Upper lobe of left lung (tissue), 6 donors: Measurements from ENCODE around the gene LGI4. TPM values are rescaled to one million over a fixed set of nuclear protein-coding genes. Genes with fewer than 3 reads are reported as not detected.

Experiments
- ATAC-seq, 2 donors: fragments of 200-7000 bp; cut with Tn5 transposase; one replicate each; pipeline ENCODE4 v1.9.1; 2022; ENCODE audit warnings: mild to moderate bottlenecking in 2 of 2, moderate library complexity in 2 of 2; ENCODE audit not compliant: low FRiP score in 2 of 2
- DNase-seq, 2 donors: peaks; one replicate each; pipeline ENCODE4 v3.0.0-alpha.2; 2019 to 2020
- H3K27ac ChIP-seq, 4 donors: fragments of 200-600 bp; sonication (generic); one replicate each; pipeline ENCODE4 v1.5.1; 2016 to 2019
- H3K27me3 ChIP-seq, 4 donors: fragments of 200-600 bp; sonication (generic); one replicate each; pipeline ENCODE4 v1.5.1; 2017 to 2019
- H3K36me3 ChIP-seq, 4 donors: fragments of 200-600 bp; sonication (generic); one replicate each; pipeline ENCODE4 v1.5.1; 2016 to 2019
- H3K4me1 ChIP-seq, 4 donors: fragments of 200-600 bp; sonication (generic); one replicate each; pipeline ENCODE4 v1.5.1; 2018 to 2019
- H3K4me3 ChIP-seq, 4 donors: fragments of 200-600 bp; sonication (generic); one replicate each; pipeline ENCODE4 v1.5.1; 2017 to 2019; ENCODE audit warnings: mild to moderate bottlenecking in 2 of 4, moderate library complexity in 1 of 4
- H3K9me3 ChIP-seq, 4 donors: fragments of 200-600 bp; sonication (generic); one replicate each; pipeline ENCODE4 v1.5.1; 2018 to 2019
- EP300 ChIP-seq, 4 donors: sonication (generic); formaldehyde crosslinking; IDR thresholded peaks; one replicate each; pipeline ENCODE4 v1.5.1; 2017; ENCODE audit warnings: antibody characterized with exemption in 4 of 4, control low read depth in 2 of 4
- POLR2A ChIP-seq, 4 donors: fragments of 450-650 bp; IDR thresholded peaks; one replicate each; pipeline ENCODE4 v1.5.1; 2016 to 2017; ENCODE audit warnings: antibody characterized with exemption in 4 of 4, mild to moderate bottlenecking in 2 of 4
- POLR2AphosphoS5 ChIP-seq, 2 donors: sonication (generic); formaldehyde crosslinking; IDR thresholded peaks; one replicate each; pipeline ENCODE4 v1.5.1; 2017; ENCODE audit warnings: antibody characterized with exemption in 2 of 2
- WGBS, 2 donors: methylation state at CpG; one replicate each; pipeline ENCODE4 v1.1.5; 2017 to 2018; 5-methylcytosine and 5-hydroxymethylcytosine counted together
- total RNA-seq, 6 donors: library from RNA; depleted of rRNA in 4 of 6; stranded (reverse); fragments of >200 nt in 4 of 6; gene quantifications; one replicate each; pipeline versions ENCODE4 v1.1.0 to v1.2.1, GENCODE V29; 2016 to 2021
- TF ChIP-seq, protein P1 (sequence below), 6 experiments: fragments of 450-650 bp in 4 of 6; fragments of 200-600 bp in 2 of 6; sonication (generic) in 2 of 6; IDR thresholded peaks; one replicate each; pipeline ENCODE4 v1.5.1; 2016 to 2019; ENCODE audit warnings: antibody characterized with exemption in 6 of 6
- donor health status: DM: no; HTN: no; CAD: no; lungs with moderate emphysema.
- donor health status: DM: no; HTN: yes; CAD: no; lungs with severe emphysema.

Gene LGI4
- total RNA-seq, 6 donors from 2014 or later: 3.3 to 25.3 (median 7.1) TPM

- 56 to 58% methylated on average over 5 to 7 of the region's 7 CpGs for WGBS, 2 donors
- Histone ChIP-seq H3K4me3 (no peak overlapping the region), H3K27me3 (no peaks in the 10 kb centered on the region), H3K9me3 (no peaks in the 10 kb centered on the region), H3K27ac (peak overlapping the region in 2 of 4 donors; percentile 41 to 45), H3K4me1 (peaks cover 19 to 58% (median 36%) of the 10 kb centered on the region in 4 donors), H3K36me3 (peaks cover 0 to 4% (median 0%) of the 10 kb centered on the region in 4 donors)
- ATAC-seq: peak in 1 of 2 donors; percentile 67
- no peak for DNase-seq
- TF ChIP-seq EP300 (IDR thresholded peaks at IDR 0.05): no peak
- TF ChIP-seq POLR2A (IDR thresholded peaks at IDR 0.05): no peak
- no peak for TF ChIP-seq POLR2AphosphoS5 (IDR thresholded peaks at IDR 0.05)
- TF ChIP-seq, protein P1, sequence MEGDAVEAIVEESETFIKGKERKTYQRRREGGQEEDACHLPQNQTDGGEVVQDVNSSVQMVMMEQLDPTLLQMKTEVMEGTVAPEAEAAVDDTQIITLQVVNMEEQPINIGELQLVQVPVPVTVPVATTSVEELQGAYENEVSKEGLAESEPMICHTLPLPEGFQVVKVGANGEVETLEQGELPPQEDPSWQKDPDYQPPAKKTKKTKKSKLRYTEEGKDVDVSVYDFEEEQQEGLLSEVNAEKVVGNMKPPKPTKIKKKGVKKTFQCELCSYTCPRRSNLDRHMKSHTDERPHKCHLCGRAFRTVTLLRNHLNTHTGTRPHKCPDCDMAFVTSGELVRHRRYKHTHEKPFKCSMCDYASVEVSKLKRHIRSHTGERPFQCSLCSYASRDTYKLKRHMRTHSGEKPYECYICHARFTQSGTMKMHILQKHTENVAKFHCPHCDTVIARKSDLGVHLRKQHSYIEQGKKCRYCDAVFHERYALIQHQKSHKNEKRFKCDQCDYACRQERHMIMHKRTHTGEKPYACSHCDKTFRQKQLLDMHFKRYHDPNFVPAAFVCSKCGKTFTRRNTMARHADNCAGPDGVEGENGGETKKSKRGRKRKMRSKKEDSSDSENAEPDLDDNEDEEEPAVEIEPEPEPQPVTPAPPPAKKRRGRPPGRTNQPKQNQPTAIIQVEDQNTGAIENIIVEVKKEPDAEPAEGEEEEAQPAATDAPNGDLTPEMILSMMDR (IDR thresholded peaks at IDR 0.05): no peak
These were observed 14.4 kb downstream of the LGI4 start for GRCh38 chr19:35120492-35120891.

DNA sequence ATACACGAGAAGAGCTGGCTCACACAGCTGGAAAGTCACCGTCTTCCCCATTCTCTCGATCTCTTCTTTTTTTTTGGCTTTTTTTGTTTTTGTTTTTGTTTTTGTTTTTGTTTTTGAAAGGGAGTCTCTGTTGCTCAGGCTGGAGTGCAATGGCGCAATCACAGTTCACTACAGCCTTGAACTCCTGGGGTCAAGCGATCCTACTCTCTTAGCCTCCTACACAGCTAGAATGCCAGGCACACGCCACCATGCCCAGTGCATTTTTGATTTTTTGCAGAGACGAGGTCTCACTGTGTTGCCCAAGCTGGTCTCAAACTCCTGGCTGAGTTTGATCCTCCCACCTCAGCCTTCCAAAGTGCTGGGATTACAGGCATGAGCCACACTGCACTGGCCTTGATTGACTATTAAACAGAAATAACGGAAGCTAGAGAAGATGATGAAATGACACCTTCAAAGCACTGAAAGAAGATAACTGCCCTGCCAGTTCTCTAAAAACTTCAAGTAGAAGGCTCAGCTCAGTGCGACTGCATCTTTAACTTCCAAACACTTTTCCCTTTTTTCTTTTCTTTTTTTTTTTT, 15.2 kb downstream of the LGI4 start:
- H3K4me1 ChIP-seq: peaks cover 19 to 61% (median 38%) of the 10 kb centered on the region in 4 donors
- ATAC-seq: no peak
- no peaks in the 10 kb centered on the region for H3K9me3 ChIP-seq
- H3K27me3 ChIP-seq: no peaks in the 10 kb centered on the region
- 74 to 75% methylated on average over 9 of the region's 9 CpGs for WGBS, 2 donors
- H3K4me3 ChIP-seq: peak overlapping the region in 2 of 4 donors; percentile 35 to 52
- H3K27ac ChIP-seq: peak overlapping the region; percentile 44 to 87 (median 76)
- TF ChIP-seq, protein P1 (IDR thresholded peaks at IDR 0.05): no peak
- no peak for TF ChIP-seq EP300 (IDR thresholded peaks at IDR 0.05)
- TF ChIP-seq POLR2A (IDR thresholded peaks at IDR 0.05): no peak
- no peak for TF ChIP-seq POLR2AphosphoS5 (IDR thresholded peaks at IDR 0.05)
- H3K36me3 ChIP-seq: peaks cover 0 to 4% (median 0%) of the 10 kb centered on the region in 4 donors
- DNase-seq: no peak

DNA sequence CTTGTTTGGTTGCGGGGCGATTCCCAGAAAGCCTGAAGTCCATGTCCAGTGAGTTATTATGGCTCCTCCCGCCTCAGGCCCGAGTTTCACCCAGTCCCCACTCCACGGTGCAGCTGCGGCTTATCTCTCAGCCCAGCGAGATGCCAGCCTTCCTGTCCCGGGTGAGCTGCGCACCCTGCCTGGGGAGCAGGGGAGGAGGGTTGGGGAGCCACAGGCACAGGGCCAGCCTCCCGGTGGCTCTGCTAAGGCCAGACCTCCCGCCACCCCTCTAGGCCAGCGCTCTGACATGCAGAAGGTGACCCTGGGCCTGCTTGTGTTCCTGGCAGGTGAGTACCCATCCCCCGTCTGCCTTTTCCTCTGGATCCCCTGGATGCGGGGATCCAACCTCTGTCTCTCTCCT, 15.8 kb downstream of the LGI4 start:
- TF ChIP-seq POLR2AphosphoS5 (IDR thresholded peaks at IDR 0.05) (no peak), EP300 (IDR thresholded peaks at IDR 0.05) (no peak)
- TF ChIP-seq, protein P1 (IDR thresholded peaks at IDR 0.05): no peak
- ATAC-seq (no peak), DNase-seq (peak in 1 of 2 donors; percentile 55)
- no peaks in the 10 kb centered on the region for H3K9me3 ChIP-seq
- no peaks in the 10 kb centered on the region for H3K27me3 ChIP-seq
- H3K4me1 ChIP-seq: peaks cover 22 to 63% (median 38%) of the 10 kb centered on the region in 4 donors
- H3K36me3 ChIP-seq: peaks cover 0 to 4% (median 0%) of the 10 kb centered on the region in 4 donors
- H3K27ac ChIP-seq: peak overlapping the region; percentile 75 to 87 (median 80)
- 30 to 31% methylated on average over 5 to 14 of the region's 14 CpGs for WGBS, 2 donors
- peak overlapping the region in 3 of 4 donors; percentile 19 to 52 (median 35) for H3K4me3 ChIP-seq

DNA sequence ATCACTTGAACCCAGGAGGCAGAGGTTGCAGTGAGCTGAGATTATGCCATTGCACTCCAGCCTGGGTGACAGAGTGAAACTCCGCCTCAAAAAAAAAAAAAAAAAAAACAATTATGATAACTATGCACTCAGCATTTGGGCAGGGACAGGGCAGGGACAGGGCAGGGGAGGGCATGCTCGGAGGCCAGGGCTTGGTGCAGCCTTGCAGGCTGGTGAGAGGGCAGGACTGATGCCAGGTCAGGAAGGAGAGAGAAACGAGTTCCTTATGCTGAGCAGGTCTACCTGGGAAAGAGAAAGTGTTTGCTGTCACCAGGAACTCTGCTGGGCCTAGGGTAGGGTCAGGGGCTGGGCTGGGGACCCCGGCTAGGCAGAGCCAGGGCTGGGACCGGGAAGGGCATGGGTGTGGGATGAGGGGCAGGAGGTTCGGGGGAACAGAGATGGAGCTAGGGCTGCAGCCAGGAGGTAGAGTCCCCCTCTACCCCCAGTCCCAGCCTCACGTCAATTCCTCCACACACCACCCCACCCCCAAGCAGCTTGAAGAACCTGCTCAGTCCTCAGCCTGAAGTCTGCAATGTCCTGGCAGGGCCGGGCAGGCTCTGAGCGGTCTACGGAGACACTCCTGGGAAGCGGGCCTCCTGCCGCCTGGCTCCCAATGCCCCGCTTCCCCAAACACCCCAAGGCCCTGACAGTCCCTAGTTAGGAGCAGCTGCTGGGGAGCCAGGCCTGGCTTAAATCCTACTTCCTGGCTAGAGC, 16.4 kb downstream of the LGI4 start:
- Histone ChIP-seq H3K4me3 (peak overlapping the region; percentile 7 to 52 (median 27)), H3K9me3 (no peaks in the 10 kb centered on the region), H3K4me1 (peaks cover 18 to 56% (median 32%) of the 10 kb centered on the region in 4 donors), H3K27me3 (no peaks in the 10 kb centered on the region), H3K27ac (peak overlapping the region; percentile 75 to 87 (median 80)), H3K36me3 (peaks cover 0 to 4% (median 0%) of the 10 kb centered on the region in 4 donors)
- 65 to 69% methylated on average over 11 to 13 of the region's 13 CpGs for WGBS, 2 donors
- peak; percentile 66 to 88 for DNase-seq
- TF ChIP-seq POLR2AphosphoS5 (IDR thresholded peaks at IDR 0.05): no peak
- TF ChIP-seq POLR2A (IDR thresholded peaks at IDR 0.05): peak in 2 of 4 donors; percentile 13 to 65
- ATAC-seq: peak; percentile 22 to 90

GRCh38 chr19:35117799-35118198, 17.1 kb downstream of the LGI4 start:
- H3K27me3 ChIP-seq: no peaks in the 10 kb centered on the region
- peaks cover 13 to 51% (median 27%) of the 10 kb centered on the region in 4 donors for H3K4me1 ChIP-seq
- TF ChIP-seq, protein P1 (IDR thresholded peaks at IDR 0.05): no peak
- no peak for TF ChIP-seq POLR2A (IDR thresholded peaks at IDR 0.05)
- TF ChIP-seq POLR2AphosphoS5 (IDR thresholded peaks at IDR 0.05): peak in 1 of 2 donors; percentile 30
- peak in 1 of 4 donors; percentile 11 for TF ChIP-seq EP300 (IDR thresholded peaks at IDR 0.05)
- 61% methylated on average over 9 to 11 of the region's 11 CpGs for WGBS, 2 donors
- peak overlapping the region; percentile 75 to 87 (median 84) for H3K27ac ChIP-seq
- peak overlapping the region in 2 of 4 donors; percentile 46 to 52 for H3K4me3 ChIP-seq
- no peaks in the 10 kb centered on the region for H3K9me3 ChIP-seq
- DNase-seq (peak in 1 of 2 donors; percentile 65), ATAC-seq (peak in 1 of 2 donors; percentile 28)
- peaks cover 0 to 4% (median 0%) of the 10 kb centered on the region in 4 donors for H3K36me3 ChIP-seq
